ENCODE results near the gene ACSL1.

ACSL1 gene

GRCh38 chr4:184775854-184776555 is 49.8 kb downstream of the ACSL1 start:
- TF ChIP-seq CTCF (IDR thresholded peaks at IDR 0.05; ENCODE audit: low read depth, low read length), result no peak

DNA sequence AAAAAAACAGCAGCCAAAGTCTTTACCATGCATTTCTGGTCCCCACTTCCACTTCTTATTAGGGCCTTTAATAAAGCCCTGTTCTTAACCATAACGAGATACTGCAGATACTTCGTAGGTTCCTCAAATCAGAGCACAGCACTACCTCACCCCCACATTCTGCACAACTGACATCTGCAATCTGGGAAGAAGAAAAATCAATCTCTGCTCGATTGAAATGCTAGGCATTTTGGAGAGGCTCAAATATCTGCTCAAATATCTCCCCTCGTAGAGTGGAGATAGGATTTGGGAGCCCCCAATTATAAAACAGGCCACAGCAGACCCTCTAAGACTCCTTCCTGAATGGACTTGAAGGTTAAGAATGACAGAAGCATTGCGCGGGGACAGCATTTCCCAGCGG is 51.6 kb downstream of the ACSL1 start:
- no peak for TF ChIP-seq CTCF (IDR thresholded peaks at IDR 0.05; ENCODE audit: low read depth, low read length)
- no peak overlapping the region for H3K4me3 ChIP-seq (ENCODE audit: low read depth, low read length)

More at GRCh38 chr4:184775854-184776555, 49.8 kb downstream of the ACSL1 start:
- H3K4me3 ChIP-seq (ENCODE audit: low read depth, low read length), result no peak overlapping the region

GRCh38 chr4:184771416-184771815 is 54.4 kb downstream of the ACSL1 start:
- H3K4me3 ChIP-seq (ENCODE audit: low read depth, low read length), result no peak overlapping the region
- TF ChIP-seq CTCF (IDR thresholded peaks at IDR 0.05; ENCODE audit: low read depth, low read length), result no peak

- no peak overlapping the region for H3K4me3 ChIP-seq (ENCODE audit: low read depth, low read length)
- no peak for TF ChIP-seq CTCF (IDR thresholded peaks at IDR 0.05; ENCODE audit: low read depth, low read length)
Measured at GRCh38 chr4:184769141-184769765, 56.5 kb downstream of the ACSL1 start.

DNA sequence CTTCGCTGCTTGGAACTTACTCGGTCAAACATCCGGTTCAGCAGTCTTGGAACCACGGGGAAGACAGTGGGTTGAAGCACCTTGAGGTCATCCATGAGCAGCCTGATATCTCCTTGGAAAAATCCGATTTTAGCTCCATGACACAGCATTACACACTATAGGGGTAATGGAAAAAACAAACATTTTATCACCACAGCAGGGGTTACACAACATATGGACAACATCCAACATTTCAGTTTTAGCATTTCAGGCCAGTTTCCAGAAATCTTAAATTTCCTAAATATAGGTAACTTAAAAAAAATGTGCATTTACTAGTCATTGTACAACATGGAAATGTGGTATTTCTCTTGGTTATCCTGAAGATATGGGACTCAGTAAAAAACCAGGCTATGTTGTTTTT is 57.5 kb downstream of the ACSL1 start:
- no peak for TF ChIP-seq CTCF (IDR thresholded peaks at IDR 0.05; ENCODE audit: low read depth, low read length)
- no peak overlapping the region for H3K4me3 ChIP-seq (ENCODE audit: low read depth, low read length)

- H3K4me3 ChIP-seq (ENCODE audit: low read depth, low read length), result no peak overlapping the region
- TF ChIP-seq CTCF (IDR thresholded peaks at IDR 0.05; ENCODE audit: low read depth, low read length), result no peak
Measured at GRCh38 chr4:184766446-184766845, 59.3 kb downstream of the ACSL1 start.
